IMR-90 (cell line): Measurements from ENCODE around the gene TRDMT1. TPM values are rescaled to one million over a fixed set of nuclear protein-coding genes. Genes with fewer than 3 reads are reported as not detected.

Source experiments
- ATAC-seq: fragments of 200-7000 bp; cut with Tn5 transposase; 2 replicates; pipeline ENCODE4 v1.9.1; 2020; ENCODE audit warnings: low read depth, mild to moderate bottlenecking, moderate library complexity
- BruUV-seq: library from RNA; stranded (reverse); fragments of 400-500 nt; replicated peaks from 2 replicates; lab custom pipeline; 2021; lab: Mats Ljungman, UMichigan
- CTCF ChIA-PET: fragments of 300-600 bp; formaldehyde crosslinking; extraction: SDS; loops from one replicate; lab custom pipeline; 2021; ENCODE audit warnings: antibody characterized with exemption; lab: Yijun Ruan, JAX
- POLR2A ChIA-PET: fragments of 300-600 bp; sonication (Branson Sonifier 250); formaldehyde crosslinking; loops from one replicate; lab custom pipeline; 2022; ENCODE audit warnings: antibody characterized with exemption; ENCODE audit not compliant: unreplicated experiment; lab: Charles Lee
- DNase-seq: peaks from one replicate; pipeline ENCODE4 v3.0.0; 2013
- H2AFZ ChIP-seq: replicated peaks from 2 replicates; pipeline ENCODE3; 2013; ENCODE audit warnings: low read length, mild to moderate bottlenecking; ENCODE audit not compliant: poor library complexity
- H2AK5ac ChIP-seq: 2 replicates; pipeline ENCODE4 v1.6.1; 2013; ENCODE audit warnings: low read depth, low read length, inconsistent platforms
- H2AK9ac ChIP-seq: replicated peaks from 2 replicates; pipeline ENCODE3; 2013; ENCODE audit warnings: mild to moderate bottlenecking, low read depth, low read length, moderate library complexity; ENCODE audit not compliant: poor library complexity
- H2BK120ac ChIP-seq: 2 replicates; pipeline ENCODE4 v1.6.1; 2013; ENCODE audit warnings: low read depth, low read length, inconsistent platforms
- H2BK15ac ChIP-seq: 3 replicates; pipeline ENCODE4 v1.6.1; 2013; ENCODE audit warnings: low read depth, low read length, inconsistent platforms
- H2BK20ac ChIP-seq: 2 replicates; pipeline ENCODE4 v1.6.1; 2013; ENCODE audit warnings: low read depth, mild to moderate bottlenecking, inconsistent platforms, low read length, moderate library complexity
- H2BK5ac ChIP-seq: 2 replicates; pipeline ENCODE4 v1.6.1; 2013; ENCODE audit warnings: mild to moderate bottlenecking, low read depth, low read length, inconsistent platforms; ENCODE audit not compliant: poor library complexity, severe bottlenecking
- H3K14ac ChIP-seq: replicated peaks from 2 replicates; pipeline ENCODE4 v1.6.1; 2013; ENCODE audit warnings: low read depth, low read length, inconsistent platforms
- H3K18ac ChIP-seq: 2 replicates; pipeline ENCODE4 v1.6.1; 2013; ENCODE audit warnings: low read depth, low read length, control low read depth
- H3K23ac ChIP-seq: 2 replicates; pipeline ENCODE4 v1.6.1; 2013; ENCODE audit warnings: low read depth, low read length, inconsistent platforms
- H3K27ac ChIP-seq: 2 replicates; pipeline ENCODE4 v1.5.1; 2013; ENCODE audit warnings: mild to moderate bottlenecking, control low read depth, low read length; ENCODE audit not compliant: insufficient read depth
- H3K27me3 ChIP-seq: 2 replicates; pipeline ENCODE4 v1.6.1; 2013; ENCODE audit warnings: low read length; ENCODE audit not compliant: control insufficient read depth, insufficient read depth
- H3K36me3 ChIP-seq: 2 replicates; pipeline ENCODE4 v1.6.1; 2013; ENCODE audit warnings: low read length, mixed read lengths; ENCODE audit not compliant: control insufficient read depth, insufficient read depth
- H3K4ac ChIP-seq: 2 replicates; pipeline ENCODE4 v1.6.1; 2013; ENCODE audit warnings: low read depth, low read length, inconsistent platforms
- H3K4me1 ChIP-seq: 2 replicates; pipeline ENCODE4 v1.6.1; 2013; ENCODE audit warnings: low read length, mixed read lengths; ENCODE audit not compliant: control insufficient read depth, insufficient read depth
- H3K4me2 ChIP-seq: 2 replicates; pipeline ENCODE4 v1.6.1; 2013; ENCODE audit warnings: low read depth, mild to moderate bottlenecking, control low read depth, low read length, moderate library complexity
- H3K4me3 ChIP-seq: 2 replicates; pipeline ENCODE4 v1.5.1; 2013; ENCODE audit warnings: low read depth, mild to moderate bottlenecking, control low read depth, low read length, moderate library complexity; ENCODE audit not compliant: insufficient read depth
- H3K56ac ChIP-seq: 2 replicates; pipeline ENCODE4 v1.6.1; 2013; ENCODE audit warnings: low read length, inconsistent platforms; ENCODE audit not compliant: insufficient read depth; ENCODE audit errors: extremely low read depth
- H3K79me1 ChIP-seq, 2 experiments: 2 replicates each; pipeline ENCODE4 v1.6.1; 2013; ENCODE audit warnings: low read length in 2 of 2, inconsistent platforms in 1 of 2, low read depth in 1 of 2
- H3K9ac ChIP-seq: 2 replicates; pipeline ENCODE4 v1.6.1; 2013; ENCODE audit warnings: low read depth, low read length, control low read depth
- H3K9me1 ChIP-seq: 2 replicates; pipeline ENCODE4 v1.6.1; 2013; ENCODE audit warnings: low read length, inconsistent platforms; ENCODE audit not compliant: insufficient read depth
- H3K9me3 ChIP-seq: 2 replicates; pipeline ENCODE4 v1.6.1; 2013; ENCODE audit warnings: low read length; ENCODE audit not compliant: control insufficient read depth, insufficient read depth
- H4K20me1 ChIP-seq: 2 replicates; pipeline ENCODE4 v1.6.1; 2013; ENCODE audit warnings: low read length, inconsistent platforms; ENCODE audit not compliant: insufficient read depth
- H4K5ac ChIP-seq: 2 replicates; pipeline ENCODE4 v1.6.1; 2013; ENCODE audit warnings: mild to moderate bottlenecking, low read depth, low read length, control low read depth
- H4K8ac ChIP-seq, 2 experiments: 2 replicates each; pipeline ENCODE4 v1.6.1; 2013; ENCODE audit warnings: low read depth in 2 of 2, low read length in 2 of 2, control low read depth in 1 of 2, inconsistent platforms in 1 of 2
- H4K91ac ChIP-seq: 2 replicates; pipeline ENCODE4 v1.6.1; 2013; ENCODE audit warnings: low read depth, low read length, inconsistent platforms; ENCODE audit not compliant: insufficient read depth
- BHLHE40 ChIP-seq: fragments of 150-350 bp; IDR thresholded peaks from 2 replicates; pipeline ENCODE4 v1.6.1; 2016; ENCODE audit warnings: mild to moderate bottlenecking, low read depth, low read length
- CEBPB ChIP-seq: IDR thresholded peaks from 2 replicates; pipeline ENCODE4 v1.6.1; 2012; ENCODE audit warnings: low read depth, low read length, improper control_type of control experiment
- CHD1 ChIP-seq: IDR thresholded peaks from 2 replicates; pipeline ENCODE4 v1.6.1; 2012; ENCODE audit warnings: low read depth, low read length, improper control_type of control experiment
- ELK1 ChIP-seq: fragments of 150-350 bp; IDR thresholded peaks from 2 replicates; pipeline ENCODE4 v1.6.1; 2016; ENCODE audit warnings: low read depth, mild to moderate bottlenecking, low read length, moderate library complexity, borderline replicate concordance
- FOS ChIP-seq: fragments of 150-350 bp; IDR thresholded peaks from 2 replicates; pipeline ENCODE4 v1.6.1; 2016; ENCODE audit warnings: low read depth, low read length
- MXI1 ChIP-seq: IDR thresholded peaks from 2 replicates; pipeline ENCODE4 v1.6.1; 2012; ENCODE audit warnings: low read depth, mild to moderate bottlenecking, low read length, moderate library complexity, borderline replicate concordance
- NFE2L2 ChIP-seq: fragments of 150-350 bp; IDR thresholded peaks from 2 replicates; pipeline ENCODE4 v1.6.1; 2016; ENCODE audit warnings: low read depth, mild to moderate bottlenecking, low read length
- RCOR1 ChIP-seq: IDR thresholded peaks from 2 replicates; pipeline ENCODE4 v1.6.1; 2012; ENCODE audit warnings: mild to moderate bottlenecking, low read length, improper control_type of control experiment; ENCODE audit not compliant: insufficient replicate concordance
- RFX5 ChIP-seq: IDR thresholded peaks from 2 replicates; pipeline ENCODE4 v1.8.0; 2012; ENCODE audit warnings: low read depth, mild to moderate bottlenecking, low read length, moderate library complexity
- SMC3 ChIP-seq: fragments of 150-350 bp; IDR thresholded peaks from 2 replicates; pipeline ENCODE4 v1.6.1; 2016; ENCODE audit warnings: low read depth, mild to moderate bottlenecking, antibody characterized with exemption, low read length, moderate library complexity
- USF2 ChIP-seq: fragments of 150-350 bp; IDR thresholded peaks from 2 replicates; pipeline ENCODE4 v1.6.1; 2017; ENCODE audit warnings: mild to moderate bottlenecking, antibody characterized with exemption, low read length, low read depth
- WGBS, 2 experiments: methylation state at CpG; one replicate each; pipeline versions ENCODE4 v1.1.5 to v1.1.7; 2013; ENCODE audit warnings: missing lambda C conversion rate in 2 of 2; ENCODE audit not compliant: insufficient read length in 1 of 2; ENCODE audit errors: extremely low coverage in 2 of 2; 5-methylcytosine and 5-hydroxymethylcytosine counted together
- dilution Hi-C: fragments of 300-500 bp; cut with HindIII; formaldehyde crosslinking; loops from one replicate; pipeline ENCODE4 v1.14.3; 2018; ENCODE audit warnings: low sequenced_read_pairs; ENCODE audit not compliant: unreplicated experiment
- in situ Hi-C: fragments of 300-500 bp; cut with MboI; formaldehyde crosslinking; loops from 3 replicates; pipeline ENCODE4 v1.14.3; 2019; ENCODE audit warnings: low sequenced_read_pairs, inconsistent platforms, mixed read lengths
- intact Hi-C: fragments of 100-400 bp; cut with micrococcal nuclease; formaldehyde crosslinking; loops from 2 replicates; pipeline ENCODE4 v1.10.0; 2022
- polyA plus RNA-seq, 3 experiments: library from polyadenylated mRNA; depleted of rRNA; stranded (reverse); fragments of >200 nt; gene quantifications; 2 replicates each; pipeline ENCODE4 v1.2.3, GENCODE V29; 2012; ENCODE audit warnings: low replicate concordance in 1 of 3
- total RNA-seq: library from RNA; depleted of rRNA; stranded (reverse); fragments of >200 nt; gene quantifications from 2 replicates; pipeline ENCODE4 v1.2.3, GENCODE V29; 2012

The TRDMT1 gene
- total and polyA plus RNA-seq, 2 of the 4 experiments (the other 2 are of a cell fraction) = 2.1 to 4.7 TPM

DNA sequence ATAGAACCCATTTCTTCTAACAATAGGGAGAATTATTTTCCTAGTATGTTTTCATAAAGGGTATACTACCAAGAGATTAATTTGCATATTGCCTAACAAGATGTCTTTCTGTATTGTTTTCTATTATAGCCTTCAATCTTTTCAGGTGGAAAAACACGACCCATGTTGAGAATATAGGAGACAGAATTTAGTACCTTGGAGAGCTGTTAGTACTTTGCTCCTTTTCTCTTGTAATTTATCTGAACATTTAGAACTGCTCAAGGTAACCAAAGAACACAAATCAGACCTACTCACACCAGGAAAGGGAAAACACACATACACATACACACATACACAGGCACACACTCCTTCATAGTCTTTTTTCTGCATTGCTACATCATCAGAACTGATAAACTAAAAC, 7.8 kb upstream of the TRDMT1 start:
- H3K23ac ChIP-seq = peak overlapping the region; percentile 95
- H4K5ac ChIP-seq = peak overlapping the region; percentile 64; the same call in 1 of the 2 replicates
- BruUV-seq = no TSS peak
- no peaks in the 10 kb centered on the region for H3K36me3 ChIP-seq
- dilution Hi-C loops = no loop called here
- H3K4ac ChIP-seq = peak overlapping the region; percentile 94; the same call in 1 of the 2 replicates
- peak overlapping the region; percentile 12; the same call in 1 of the 2 replicates for H3K9ac ChIP-seq
- H3K9me1 ChIP-seq = peaks cover 12% of the 10 kb centered on the region
- ChIA-PET POLR2A (interaction anchor here (0.5 kb wide), 1 partner anchor 212 kb away, joined by 3 read pairs; no protein-coding TSS in a partner anchor), CTCF (no interaction called here)
- peak overlapping the region; percentile 87 for H4K91ac ChIP-seq
- peak overlapping the region; percentile 91 for H2BK5ac ChIP-seq
- in situ Hi-C loops = no loop called here
- TF ChIP-seq ELK1 (no peak), CHD1 (no peak), MXI1 (no peak), USF2 (no peak), CEBPB (no peak), FOS (no peak), RCOR1 (no peak), BHLHE40 (no peak), NFE2L2 (no peak), SMC3 (no peak), RFX5 (no peak)
- intact Hi-C loops = no loop called here
- H3K4me2 ChIP-seq = peak overlapping the region; percentile 72; the same call in 1 of the 2 replicates
- H2AFZ ChIP-seq = no peak overlapping the region
- no CpG with 5 or more reads among the region's 1 CpG for WGBS, 2 experiments
- H2BK15ac ChIP-seq = peak overlapping the region; percentile 92
- H3K56ac ChIP-seq = peak overlapping the region; percentile 56
- peaks cover 6 to 32% of the 10 kb centered on the region in 2 experiments for H3K79me1 ChIP-seq
- no peak overlapping the region for H2AK9ac ChIP-seq
- no peaks in the 10 kb centered on the region for H4K20me1 ChIP-seq
- H2BK20ac ChIP-seq = peak overlapping the region; percentile 97
- no peaks in the 10 kb centered on the region for H3K27me3 ChIP-seq
- no peak for DNase-seq
- H2AK5ac ChIP-seq = peak overlapping the region; percentile 18; the same call in 1 of the 2 replicates
- ATAC-seq = no peak
- H3K27ac ChIP-seq = peak overlapping the region; percentile 33; the same call in 1 of the 2 replicates
- H3K18ac ChIP-seq = peak overlapping the region; percentile 88; the same call in 1 of the 2 replicates
- H3K4me1 ChIP-seq = peaks cover 14% of the 10 kb centered on the region
- no peak overlapping the region for H3K4me3 ChIP-seq
- no peaks in the 10 kb centered on the region for H3K9me3 ChIP-seq
- peak overlapping the region; percentile 97; the same call in 1 of the 2 replicates for H3K14ac ChIP-seq
- peak overlapping the region; percentile 98 for H2BK120ac ChIP-seq
- peak overlapping the region; percentile 52 to 94 for H4K8ac ChIP-seq
